ENCODE data around the gene BOC. TPM values are rescaled to one million over a fixed set of nuclear protein-coding genes. Genes with fewer than 3 reads are reported as not detected.
"Not testable (repeated sequence)": the region's sequence is repeated elsewhere in the genome, so short reads cannot be mapped to it uniquely, and the experiment has no call there.

The BOC gene
- total RNA-seq, 4 donors from 2014 or later: 61.3 to 75.3 (median 68.0) TPM

GRCh38 chr3:113166719-113167492 lies 44.5 kb upstream of the BOC start:
- DNase-seq (ENCODE audit: low spot score in 2 of 2): peak in 1 of 2 donors; percentile 88
- intact Hi-C loops (cut with DNase I; ENCODE audit: low total_unique reads): no loop called here
- TF ChIP-seq POLR2A (IDR thresholded peaks at IDR 0.05) (no peak), CTCF (IDR thresholded peaks at IDR 0.05) (no peak)

GRCh38 chr3:113167825-113168801 lies 43.2 kb upstream of the BOC start:
- no peak overlapping the region for H3K4me3 ChIP-seq (ENCODE audit: low read depth, poor library complexity, severe bottlenecking)
- intact Hi-C loops (cut with DNase I; ENCODE audit: low total_unique reads): no loop called here
- TF ChIP-seq CTCF (IDR thresholded peaks at IDR 0.05) (no peak), POLR2A (IDR thresholded peaks at IDR 0.05) (no peak)
- WGBS, 2 donors: 46 to 59% methylated on average over 7 of the region's 7 CpGs
- DNase-seq (ENCODE audit: low spot score in 2 of 2): no peak

More at GRCh38 chr3:113166719-113167492, 44.5 kb upstream of the BOC start:
- WGBS, 2 donors: 10 to 11% methylated on average over 12 of the region's 12 CpGs
- no peak overlapping the region for H3K4me3 ChIP-seq (ENCODE audit: low read depth, poor library complexity, severe bottlenecking)

- TF ChIP-seq CTCF (IDR thresholded peaks at IDR 0.05) (no peak), POLR2A (IDR thresholded peaks at IDR 0.05) (no peak)
- H3K4me3 ChIP-seq (ENCODE audit: low read depth, poor library complexity, severe bottlenecking): no peak overlapping the region
- intact Hi-C loops (cut with DNase I; ENCODE audit: low total_unique reads): no loop called here
- no peak for DNase-seq (ENCODE audit: low spot score in 2 of 2)
- WGBS, 2 donors: 72 to 75% methylated on average over 6 of the region's 6 CpGs
Observed at GRCh38 chr3:113169891-113170452, 41.4 kb upstream of the BOC start.

- DNase-seq (ENCODE audit: low spot score in 2 of 2): no peak
- TF ChIP-seq CTCF (IDR thresholded peaks at IDR 0.05) (no peak), POLR2A (IDR thresholded peaks at IDR 0.05) (no peak)
- 85 to 92% methylated on average over 7 of the region's 7 CpGs for WGBS, 2 donors
- H3K4me3 ChIP-seq (ENCODE audit: low read depth, poor library complexity, severe bottlenecking): no peak overlapping the region
- intact Hi-C loops (cut with DNase I; ENCODE audit: low total_unique reads): no loop called here
Observed at GRCh38 chr3:113170771-113171170, 40.6 kb upstream of the BOC start.

GRCh38 chr3:113171675-113172300 lies 39.6 kb upstream of the BOC start:
- DNase-seq (ENCODE audit: low spot score in 2 of 2); H3K4me3 ChIP-seq (ENCODE audit: low read depth, poor library complexity, severe bottlenecking); intact Hi-C loops (cut with DNase I; ENCODE audit: low total_unique reads): not testable (repeated sequence)
- 75 to 80% methylated on average over 5 of the region's 5 CpGs for WGBS, 2 donors
